NK-92 (cell line): Measurements from ENCODE around the gene MARCHF11.

Experiments
- DNase-seq: peaks from one replicate; lab custom pipeline; 2025; ENCODE audit not compliant: unreplicated experiment; lab: John Stamatoyannopoulos, UW

MARCHF11 gene

GRCh38 chr5:16061163-16061562, 118.4 kb downstream of the MARCHF11 start:
- no peak for DNase-seq

GRCh38 chr5:16057277-16057676, 122.3 kb downstream of the MARCHF11 start:
- no peak for DNase-seq

- no peak for DNase-seq
These were observed 128.3 kb downstream of the MARCHF11 start for GRCh38 chr5:16051246-16051755.

- no peak for DNase-seq
These were observed 129.2 kb downstream of the MARCHF11 start for GRCh38 chr5:16050414-16050813.

GRCh38 chr5:16049761-16050160, 129.8 kb downstream of the MARCHF11 start:
- no peak for DNase-seq

GRCh38 chr5:16048132-16048531, 131.5 kb downstream of the MARCHF11 start:
- DNase-seq, result no peak

- DNase-seq, result no peak
These were observed 136.1 kb downstream of the MARCHF11 start for GRCh38 chr5:16043349-16043965.

- no peak for DNase-seq
These were observed 142.3 kb downstream of the MARCHF11 start for GRCh38 chr5:16037121-16037845.

- no peak for DNase-seq
These were observed 145.1 kb downstream of the MARCHF11 start for GRCh38 chr5:16034319-16035001.

GRCh38 chr5:16033187-16033925, 146.2 kb downstream of the MARCHF11 start:
- DNase-seq, result no peak

GRCh38 chr5:16028708-16029107, 150.9 kb downstream of the MARCHF11 start:
- DNase-seq, result no peak

- DNase-seq, result no peak
These were observed 153.9 kb downstream of the MARCHF11 start for GRCh38 chr5:16025681-16026080.

- no peak for DNase-seq
These were observed 160.6 kb downstream of the MARCHF11 start for GRCh38 chr5:16018970-16019369.

GRCh38 chr5:16017720-16018119, 161.9 kb downstream of the MARCHF11 start:
- DNase-seq, result no peak
